ENCODE measurements around the gene RARG.

RARG gene

DNA sequence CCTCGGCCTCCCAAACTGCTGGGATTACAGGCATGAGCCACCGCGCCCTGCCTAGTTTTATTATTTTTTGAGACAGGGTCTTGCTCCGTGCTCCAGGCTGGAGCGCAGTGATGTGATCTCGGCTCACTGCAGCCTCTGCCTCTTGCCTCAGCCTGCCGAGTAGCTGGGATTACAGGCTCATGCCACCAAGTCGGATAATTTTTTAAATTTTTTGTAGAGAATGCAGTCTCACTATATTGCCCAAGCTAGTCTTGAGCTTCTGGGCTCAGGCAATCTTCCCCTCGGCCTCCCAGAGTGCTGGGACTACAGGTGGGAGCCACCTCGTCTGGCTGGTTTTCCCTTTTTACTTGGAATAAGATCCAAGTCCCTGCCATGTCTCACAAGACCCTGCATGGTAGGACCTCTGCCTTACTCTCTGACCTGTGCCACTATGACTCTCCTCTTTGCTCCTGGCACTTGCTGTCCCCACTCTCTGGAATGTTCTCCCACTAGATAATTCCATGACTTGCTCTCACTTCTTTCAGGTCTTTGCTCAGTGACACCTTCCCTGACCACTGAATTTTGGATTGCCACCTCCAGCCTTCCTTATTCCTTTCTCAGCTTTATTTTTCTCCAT is 7.7 kb upstream of the RARG start:
- no peak for TF ChIP-seq TEAD4 (IDR thresholded peaks at IDR 0.05)
- TF ChIP-seq, protein P1, sequence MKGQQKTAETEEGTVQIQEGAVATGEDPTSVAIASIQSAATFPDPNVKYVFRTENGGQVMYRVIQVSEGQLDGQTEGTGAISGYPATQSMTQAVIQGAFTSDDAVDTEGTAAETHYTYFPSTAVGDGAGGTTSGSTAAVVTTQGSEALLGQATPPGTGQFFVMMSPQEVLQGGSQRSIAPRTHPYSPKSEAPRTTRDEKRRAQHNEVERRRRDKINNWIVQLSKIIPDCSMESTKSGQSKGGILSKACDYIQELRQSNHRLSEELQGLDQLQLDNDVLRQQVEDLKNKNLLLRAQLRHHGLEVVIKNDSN (IDR thresholded peaks at IDR 0.05) = no peak
- TF ChIP-seq YY1 (IDR thresholded peaks at IDR 0.05; ENCODE audit: low read depth) = no peak
- no peak for TF ChIP-seq TAF1 (IDR thresholded peaks at IDR 0.05; ENCODE audit: low read depth)
- TF ChIP-seq EGR1 (IDR thresholded peaks at IDR 0.05) = no peak
- TF ChIP-seq RAD21 (IDR thresholded peaks at IDR 0.05; ENCODE audit: low read depth) = no peak
- TF ChIP-seq, protein P2, sequence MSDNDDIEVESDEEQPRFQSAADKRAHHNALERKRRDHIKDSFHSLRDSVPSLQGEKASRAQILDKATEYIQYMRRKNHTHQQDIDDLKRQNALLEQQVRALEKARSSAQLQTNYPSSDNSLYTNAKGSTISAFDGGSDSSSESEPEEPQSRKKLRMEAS (IDR thresholded peaks at IDR 0.05) = no peak
- no peak for TF ChIP-seq EP300 (IDR thresholded peaks at IDR 0.05; ENCODE audit: borderline replicate concordance)
- TF ChIP-seq, protein P3, sequence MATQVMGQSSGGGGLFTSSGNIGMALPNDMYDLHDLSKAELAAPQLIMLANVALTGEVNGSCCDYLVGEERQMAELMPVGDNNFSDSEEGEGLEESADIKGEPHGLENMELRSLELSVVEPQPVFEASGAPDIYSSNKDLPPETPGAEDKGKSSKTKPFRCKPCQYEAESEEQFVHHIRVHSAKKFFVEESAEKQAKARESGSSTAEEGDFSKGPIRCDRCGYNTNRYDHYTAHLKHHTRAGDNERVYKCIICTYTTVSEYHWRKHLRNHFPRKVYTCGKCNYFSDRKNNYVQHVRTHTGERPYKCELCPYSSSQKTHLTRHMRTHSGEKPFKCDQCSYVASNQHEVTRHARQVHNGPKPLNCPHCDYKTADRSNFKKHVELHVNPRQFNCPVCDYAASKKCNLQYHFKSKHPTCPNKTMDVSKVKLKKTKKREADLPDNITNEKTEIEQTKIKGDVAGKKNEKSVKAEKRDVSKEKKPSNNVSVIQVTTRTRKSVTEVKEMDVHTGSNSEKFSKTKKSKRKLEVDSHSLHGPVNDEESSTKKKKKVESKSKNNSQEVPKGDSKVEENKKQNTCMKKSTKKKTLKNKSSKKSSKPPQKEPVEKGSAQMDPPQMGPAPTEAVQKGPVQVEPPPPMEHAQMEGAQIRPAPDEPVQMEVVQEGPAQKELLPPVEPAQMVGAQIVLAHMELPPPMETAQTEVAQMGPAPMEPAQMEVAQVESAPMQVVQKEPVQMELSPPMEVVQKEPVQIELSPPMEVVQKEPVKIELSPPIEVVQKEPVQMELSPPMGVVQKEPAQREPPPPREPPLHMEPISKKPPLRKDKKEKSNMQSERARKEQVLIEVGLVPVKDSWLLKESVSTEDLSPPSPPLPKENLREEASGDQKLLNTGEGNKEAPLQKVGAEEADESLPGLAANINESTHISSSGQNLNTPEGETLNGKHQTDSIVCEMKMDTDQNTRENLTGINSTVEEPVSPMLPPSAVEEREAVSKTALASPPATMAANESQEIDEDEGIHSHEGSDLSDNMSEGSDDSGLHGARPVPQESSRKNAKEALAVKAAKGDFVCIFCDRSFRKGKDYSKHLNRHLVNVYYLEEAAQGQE (IDR thresholded peaks at IDR 0.05; ENCODE audit: low read depth) = no peak
- TF ChIP-seq CREB1 (IDR thresholded peaks at IDR 0.05; ENCODE audit: low read depth) = no peak
- no peak for TF ChIP-seq TCF12 (IDR thresholded peaks at IDR 0.05; ENCODE audit: low read depth)
- no peak for TF ChIP-seq NFIC (IDR thresholded peaks at IDR 0.05)
- TF ChIP-seq ZBTB7A (IDR thresholded peaks at IDR 0.05; ENCODE audit: low read depth) = no peak
- TF ChIP-seq FOXM1 (IDR thresholded peaks at IDR 0.05; ENCODE audit: borderline replicate concordance, low read depth) = no peak
- no peak for TF ChIP-seq CEBPB (IDR thresholded peaks at IDR 0.05)

DNA sequence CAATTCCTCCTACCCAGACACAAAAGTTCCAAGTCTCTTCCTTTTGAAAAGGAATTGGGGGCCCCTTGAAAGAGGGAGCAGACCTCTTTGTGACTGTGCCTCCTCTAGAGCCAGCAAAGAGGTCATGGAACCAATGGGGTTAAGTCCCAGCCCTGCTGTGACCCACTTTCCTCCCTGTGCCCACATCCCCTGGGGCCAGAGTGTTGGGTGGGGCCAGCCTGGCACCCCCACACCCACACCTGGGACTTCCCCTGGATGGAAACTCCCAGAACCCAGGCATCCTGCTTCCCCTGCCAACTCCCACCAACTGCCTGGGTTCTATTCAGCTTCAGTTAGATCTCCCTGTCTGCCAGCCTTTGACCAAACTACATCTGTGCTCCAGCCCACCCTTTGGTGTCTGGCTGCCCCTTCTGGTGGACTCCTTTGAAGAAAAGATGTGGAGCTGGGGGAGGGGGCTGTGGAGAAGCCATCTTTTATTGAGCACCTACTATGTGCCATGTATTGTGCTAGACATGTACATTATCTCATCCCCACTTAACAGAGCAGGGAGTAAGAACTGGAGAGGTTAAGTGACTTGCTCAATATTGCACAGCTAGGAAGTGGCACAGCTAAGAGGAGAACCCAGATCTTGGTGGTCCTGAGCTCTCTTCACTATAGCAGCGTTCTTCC is 4.6 kb upstream of the RARG start:
- TF ChIP-seq NFIC (IDR thresholded peaks at IDR 0.05) (no peak), RAD21 (IDR thresholded peaks at IDR 0.05; ENCODE audit: low read depth) (no peak), TEAD4 (IDR thresholded peaks at IDR 0.05) (no peak), ZBTB7A (IDR thresholded peaks at IDR 0.05; ENCODE audit: low read depth) (no peak), YY1 (IDR thresholded peaks at IDR 0.05; ENCODE audit: low read depth) (no peak), TCF12 (IDR thresholded peaks at IDR 0.05; ENCODE audit: low read depth) (no peak), TAF1 (IDR thresholded peaks at IDR 0.05; ENCODE audit: low read depth) (no peak), EGR1 (IDR thresholded peaks at IDR 0.05) (no peak), CEBPB (IDR thresholded peaks at IDR 0.05) (no peak), EP300 (IDR thresholded peaks at IDR 0.05; ENCODE audit: borderline replicate concordance) (no peak), CREB1 (IDR thresholded peaks at IDR 0.05; ENCODE audit: low read depth) (no peak)
- TF ChIP-seq, protein P2 (IDR thresholded peaks at IDR 0.05) = no peak
- TF ChIP-seq, protein P3 (IDR thresholded peaks at IDR 0.05; ENCODE audit: low read depth) = no peak

DNA sequence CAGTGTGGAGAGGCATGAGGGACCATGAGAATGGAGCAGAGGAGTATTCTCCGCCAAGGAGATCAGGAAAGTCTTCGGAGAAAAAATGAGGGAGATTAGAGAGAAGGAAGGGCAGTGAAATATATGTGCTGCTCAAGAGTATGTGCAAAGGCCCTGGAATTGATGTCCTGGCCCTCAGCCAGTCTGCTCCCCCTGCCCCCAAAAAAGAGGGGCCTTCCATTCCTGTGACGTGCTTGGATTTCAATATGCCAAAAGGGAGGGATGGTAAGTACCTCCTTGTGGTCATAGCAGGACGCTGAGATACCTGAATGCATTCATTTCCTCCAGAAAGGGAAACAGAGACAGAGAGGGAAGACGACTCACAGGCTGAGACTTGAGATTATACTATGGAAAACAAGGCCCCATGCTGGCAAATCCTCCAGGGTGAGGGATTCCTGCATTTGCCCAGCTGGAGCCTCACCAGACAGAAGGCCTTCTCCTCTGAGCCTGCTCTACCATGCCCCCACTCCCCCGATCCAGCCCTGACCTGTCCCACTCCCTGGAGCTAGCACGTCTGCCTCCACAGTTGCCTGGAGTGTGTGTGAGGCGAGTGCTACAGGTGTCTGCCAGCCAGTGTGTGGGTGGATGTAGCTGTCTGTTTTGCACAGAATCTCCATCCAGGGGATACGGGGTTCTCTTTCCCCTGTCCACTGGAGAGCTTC is 3.9 kb upstream of the RARG start:
- TF ChIP-seq CEBPB (IDR thresholded peaks at IDR 0.05) (no peak), EGR1 (IDR thresholded peaks at IDR 0.05) (no peak), ZBTB7A (IDR thresholded peaks at IDR 0.05; ENCODE audit: low read depth) (no peak; the same call in 1 of the 2 replicates), CREB1 (IDR thresholded peaks at IDR 0.05; ENCODE audit: low read depth) (no peak), TCF12 (IDR thresholded peaks at IDR 0.05; ENCODE audit: low read depth) (no peak), RAD21 (IDR thresholded peaks at IDR 0.05; ENCODE audit: low read depth) (no peak), EP300 (IDR thresholded peaks at IDR 0.05; ENCODE audit: borderline replicate concordance) (no peak), FOXM1 (IDR thresholded peaks at IDR 0.05; ENCODE audit: borderline replicate concordance, low read depth) (no peak), NFIC (IDR thresholded peaks at IDR 0.05) (no peak), YY1 (IDR thresholded peaks at IDR 0.05; ENCODE audit: low read depth) (no peak), TAF1 (IDR thresholded peaks at IDR 0.05; ENCODE audit: low read depth) (no peak), TEAD4 (IDR thresholded peaks at IDR 0.05) (no peak)
- TF ChIP-seq, protein P3 (IDR thresholded peaks at IDR 0.05; ENCODE audit: low read depth) = no peak
- TF ChIP-seq, protein P1 (IDR thresholded peaks at IDR 0.05) = no peak
- TF ChIP-seq, protein P2 (IDR thresholded peaks at IDR 0.05) = no peak

Measured in Ishikawa (cell line).